ENCODE data around the gene TRAPPC2B. TPM values are rescaled to one million over a fixed set of nuclear protein-coding genes. Genes with fewer than 3 reads are reported as not detected.

Gene TRAPPC2B
- total RNA-seq, 1 donor from 2014 or later = 11.4 TPM

DNA sequence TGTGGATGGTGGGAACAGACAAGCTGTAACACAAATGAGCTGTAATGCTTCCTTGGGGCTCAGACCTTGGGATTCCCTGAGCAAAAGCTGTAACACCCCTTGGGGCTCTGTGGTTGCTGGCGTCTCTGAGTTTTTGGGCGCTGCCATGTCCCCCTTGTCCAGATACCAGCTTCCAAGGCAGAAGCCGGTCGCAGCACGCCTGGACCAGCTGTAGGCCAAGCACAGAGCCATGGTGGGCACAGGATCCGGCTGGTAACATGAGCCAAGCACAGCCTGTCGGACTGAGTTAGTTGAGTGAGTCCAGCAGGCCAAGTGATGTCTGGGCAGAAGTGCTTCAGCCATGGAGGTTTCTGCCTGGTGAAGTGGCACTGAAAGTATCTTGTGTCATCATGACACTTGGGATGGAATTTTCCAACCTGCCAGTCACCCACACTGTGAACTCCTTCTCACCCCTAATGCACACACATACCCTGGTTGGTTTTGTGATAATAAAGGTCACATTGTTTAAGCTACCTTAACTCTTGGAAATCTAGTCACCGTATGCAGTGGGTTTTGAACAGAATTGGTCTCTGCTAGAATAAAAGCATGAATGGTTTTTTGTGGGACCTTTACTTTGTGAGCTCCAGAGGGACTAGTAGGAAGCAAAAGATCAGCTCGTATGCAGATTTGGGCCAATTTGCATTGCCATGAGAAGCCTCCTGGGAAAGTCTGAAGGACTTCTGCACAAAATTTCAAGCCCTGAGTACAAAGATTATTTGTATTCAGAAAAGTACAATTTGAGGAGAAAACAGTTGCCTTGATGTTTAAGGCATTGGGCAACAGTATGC lies 40.6 kb downstream of the TRAPPC2B start:
- Histone ChIP-seq H3K27ac (replicated peaks) (no peak overlapping the region), H3K36me3 (peaks cover 43% of the 10 kb centered on the region), H3K9me3 (replicated peaks) (peaks cover 50% of the 10 kb centered on the region), H3K27me3 (ENCODE audit: low read depth) (no peaks in the 10 kb centered on the region), H3K4me1 (peaks cover 6% of the 10 kb centered on the region), H3K4me3 (no peak overlapping the region)
- TF ChIP-seq, protein P1, sequence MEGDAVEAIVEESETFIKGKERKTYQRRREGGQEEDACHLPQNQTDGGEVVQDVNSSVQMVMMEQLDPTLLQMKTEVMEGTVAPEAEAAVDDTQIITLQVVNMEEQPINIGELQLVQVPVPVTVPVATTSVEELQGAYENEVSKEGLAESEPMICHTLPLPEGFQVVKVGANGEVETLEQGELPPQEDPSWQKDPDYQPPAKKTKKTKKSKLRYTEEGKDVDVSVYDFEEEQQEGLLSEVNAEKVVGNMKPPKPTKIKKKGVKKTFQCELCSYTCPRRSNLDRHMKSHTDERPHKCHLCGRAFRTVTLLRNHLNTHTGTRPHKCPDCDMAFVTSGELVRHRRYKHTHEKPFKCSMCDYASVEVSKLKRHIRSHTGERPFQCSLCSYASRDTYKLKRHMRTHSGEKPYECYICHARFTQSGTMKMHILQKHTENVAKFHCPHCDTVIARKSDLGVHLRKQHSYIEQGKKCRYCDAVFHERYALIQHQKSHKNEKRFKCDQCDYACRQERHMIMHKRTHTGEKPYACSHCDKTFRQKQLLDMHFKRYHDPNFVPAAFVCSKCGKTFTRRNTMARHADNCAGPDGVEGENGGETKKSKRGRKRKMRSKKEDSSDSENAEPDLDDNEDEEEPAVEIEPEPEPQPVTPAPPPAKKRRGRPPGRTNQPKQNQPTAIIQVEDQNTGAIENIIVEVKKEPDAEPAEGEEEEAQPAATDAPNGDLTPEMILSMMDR (IDR thresholded peaks at IDR 0.05; ENCODE audit: borderline replicate concordance) = no peak
- DNase-seq = no peak
- intact Hi-C loops (cut with micrococcal nuclease) = no loop called here

DNA sequence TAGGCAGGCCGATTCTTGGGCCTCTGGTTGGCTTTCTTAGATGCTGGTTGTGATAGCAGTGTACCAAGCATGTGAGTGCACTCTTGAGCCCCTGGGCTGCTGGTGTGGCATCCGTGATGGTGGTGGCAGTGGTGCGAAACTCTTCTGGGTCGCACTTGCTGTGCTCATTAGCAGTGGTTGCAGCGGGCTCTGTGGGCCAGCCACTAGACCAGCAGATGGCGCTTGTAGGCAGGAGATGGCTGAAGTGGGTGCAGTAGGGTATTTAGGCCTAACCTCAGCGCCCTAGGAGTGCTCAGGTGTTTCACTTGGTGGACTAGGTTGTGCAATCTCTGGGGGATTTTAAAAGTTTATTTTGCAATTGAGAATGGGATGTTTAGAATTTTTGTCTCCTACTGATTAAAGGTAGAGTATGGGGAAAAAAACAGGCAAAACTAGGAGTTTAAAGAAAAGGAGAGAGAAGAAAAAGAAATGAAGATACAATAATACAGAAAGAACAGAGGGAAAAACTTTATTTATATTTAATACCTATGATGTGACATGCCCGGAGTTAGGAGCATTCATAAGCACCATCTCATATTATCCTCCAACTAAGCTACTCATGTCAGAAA lies 43.3 kb downstream of the TRAPPC2B start:
- intact Hi-C loops (cut with micrococcal nuclease) = no loop called here

DNA sequence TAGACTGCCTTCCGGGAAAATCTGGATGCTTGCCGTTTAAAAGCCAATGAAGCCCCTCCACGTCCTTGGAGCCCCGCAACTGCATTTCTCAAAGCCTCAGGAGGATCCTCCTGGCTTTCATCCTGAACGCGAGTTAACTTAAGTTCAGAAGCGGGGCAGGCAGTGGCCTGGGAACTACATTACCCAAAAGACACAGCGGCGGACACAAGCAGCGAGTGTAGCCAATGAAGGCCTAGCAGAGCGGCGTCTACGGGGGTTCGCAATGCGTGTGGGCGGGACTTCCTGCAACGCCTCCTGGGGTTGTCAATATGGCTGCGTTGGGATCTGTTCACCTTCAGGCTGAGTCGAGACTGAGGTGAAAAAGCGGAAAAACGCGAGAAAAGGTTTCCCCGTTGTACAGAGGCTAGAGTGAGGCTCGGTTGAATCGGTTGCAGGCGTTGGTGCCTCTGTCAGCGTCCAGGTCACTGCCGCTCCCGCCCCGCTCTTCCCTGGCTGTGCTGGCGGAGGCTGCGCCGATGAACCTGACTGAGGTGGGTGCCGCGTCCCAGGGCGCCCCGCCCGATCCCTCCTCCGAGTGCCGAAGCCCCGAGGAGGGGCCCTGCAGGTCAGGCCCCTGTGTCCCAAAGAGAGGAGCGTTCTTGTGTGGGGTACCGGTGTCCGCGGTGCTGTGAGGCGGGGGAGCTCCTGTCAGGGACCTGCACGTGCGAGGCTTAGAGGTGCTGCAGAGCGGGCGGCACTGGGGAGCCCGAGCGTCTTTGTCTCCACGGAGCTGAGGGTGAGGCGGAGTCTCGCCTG lies 47.7 kb downstream of the TRAPPC2B start, which contains the start of gene ZNF17:
Gene ZNF17 (plus strand): TSS at position 285 of the 795 bp plus-strand sequence. CDS start 2,455 bp downstream, outside the sequence.
- Histone ChIP-seq H3K4me1 (peaks cover 42% of the 10 kb centered on the region), H3K9me3 (replicated peaks) (peaks cover 8% of the 10 kb centered on the region), H3K4me3 (peak within 1 kb of the TSS; percentile 99), H3K27me3 (ENCODE audit: low read depth) (no peaks in the 10 kb centered on the region), H3K36me3 (peaks cover 35% of the 10 kb centered on the region), H3K27ac (replicated peaks) (peak within 1 kb of the TSS; percentile 90)
- TF ChIP-seq, protein P1 (IDR thresholded peaks at IDR 0.05; ENCODE audit: borderline replicate concordance) = no peak
- intact Hi-C loops (cut with micrococcal nuclease) = no loop called here
- DNase-seq = peak; percentile 94

More for the DNA sequence above, 43.3 kb downstream of the TRAPPC2B start:
- TF ChIP-seq, protein P1 (IDR thresholded peaks at IDR 0.05; ENCODE audit: borderline replicate concordance) = peak; percentile 81
- H3K4me3 ChIP-seq = no peak overlapping the region
- no peak overlapping the region for H3K27ac ChIP-seq (replicated peaks)
- DNase-seq = peak; percentile 55
- peaks cover 18% of the 10 kb centered on the region for H3K36me3 ChIP-seq
- no peaks in the 10 kb centered on the region for H3K27me3 ChIP-seq (ENCODE audit: low read depth)
- peaks cover 23% of the 10 kb centered on the region for H3K9me3 ChIP-seq (replicated peaks)
- peaks cover 18% of the 10 kb centered on the region for H3K4me1 ChIP-seq

Other genes with a start within 250 kb of the TRAPPC2B start
- gene USP29, start 243.6 kb upstream of the TRAPPC2B start, total RNA-seq = not detected
- gene ZIM3, start 218.3 kb upstream of the TRAPPC2B start, total RNA-seq = not detected
- not detected for gene DUXA, start 196.1 kb upstream of the TRAPPC2B start, total RNA-seq
- 15.5 TPM for gene ZNF264, start 172.1 kb upstream of the TRAPPC2B start, total RNA-seq
- gene AURKC, start 132.5 kb upstream of the TRAPPC2B start, total RNA-seq = 1.2 TPM
- 8.4 TPM for gene ZNF805, start 122.9 kb upstream of the TRAPPC2B start, total RNA-seq
- 24.0 TPM for gene ZNF460, start 83.1 kb upstream of the TRAPPC2B start, total RNA-seq
- gene ZNF543, start 43.1 kb upstream of the TRAPPC2B start, total RNA-seq = 5.7 TPM
- 8.0 TPM for gene ZNF304, start 12.3 kb upstream of the TRAPPC2B start, total RNA-seq
- gene ZNF547, start within 50 bp of the TRAPPC2B start, total RNA-seq = 3.6 TPM
- 14.4 TPM for gene ZNF548, start 26.3 kb downstream of the TRAPPC2B start, total RNA-seq
- gene ZNF17, start 47.6 kb downstream of the TRAPPC2B start, total RNA-seq = 8.9 TPM
- gene ZNF749, start 71.8 kb downstream of the TRAPPC2B start, total RNA-seq = 3.4 TPM
- gene VN1R1, start 93.6 kb downstream of the TRAPPC2B start, total RNA-seq = 3.3 TPM
- 22.6 TPM for gene ZNF772, start 114.0 kb downstream of the TRAPPC2B start, total RNA-seq
- gene ZNF419, start 124.2 kb downstream of the TRAPPC2B start, total RNA-seq = 9.0 TPM
- 4.1 TPM for gene ZNF773, start 136.4 kb downstream of the TRAPPC2B start, total RNA-seq
- gene ZNF549, start 163.8 kb downstream of the TRAPPC2B start, total RNA-seq = 3.8 TPM
- gene ZNF550, start 196.3 kb downstream of the TRAPPC2B start, total RNA-seq = 10.8 TPM
- 4.6 TPM for gene ZNF416, start 215.4 kb downstream of the TRAPPC2B start, total RNA-seq
- 4.0 TPM for gene ZIK1, start 220.6 kb downstream of the TRAPPC2B start, total RNA-seq
- 4.7 TPM for gene ZNF530, start 236.3 kb downstream of the TRAPPC2B start, total RNA-seq